MV-4-11 (cell line): ENCODE data around the gene TTC23.
A peak's percentile ranks its signal among the peaks of the same experiment; 100 is the strongest.

Source experiments
- DNase-seq: peaks from one replicate; lab custom pipeline; 2025; lab: John Stamatoyannopoulos, UW

The TTC23 gene, protein sequence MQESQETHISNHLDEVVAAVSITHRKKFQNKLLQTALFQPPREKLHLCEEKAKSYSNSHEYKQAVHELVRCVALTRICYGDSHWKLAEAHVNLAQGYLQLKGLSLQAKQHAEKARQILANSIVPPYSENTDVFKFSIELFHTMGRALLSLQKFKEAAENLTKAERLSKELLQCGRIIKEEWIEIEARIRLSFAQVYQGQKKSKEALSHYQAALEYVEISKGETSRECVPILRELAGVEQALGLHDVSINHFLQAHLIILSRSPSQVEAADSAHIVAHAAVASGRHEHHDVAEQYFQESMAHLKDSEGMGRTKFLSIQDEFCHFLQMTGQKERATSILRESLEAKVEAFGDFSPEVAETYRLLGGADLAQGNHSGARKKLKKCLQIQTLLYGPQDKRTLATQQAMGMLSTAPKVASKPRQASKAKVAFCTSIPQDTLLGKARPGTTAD

DNA sequence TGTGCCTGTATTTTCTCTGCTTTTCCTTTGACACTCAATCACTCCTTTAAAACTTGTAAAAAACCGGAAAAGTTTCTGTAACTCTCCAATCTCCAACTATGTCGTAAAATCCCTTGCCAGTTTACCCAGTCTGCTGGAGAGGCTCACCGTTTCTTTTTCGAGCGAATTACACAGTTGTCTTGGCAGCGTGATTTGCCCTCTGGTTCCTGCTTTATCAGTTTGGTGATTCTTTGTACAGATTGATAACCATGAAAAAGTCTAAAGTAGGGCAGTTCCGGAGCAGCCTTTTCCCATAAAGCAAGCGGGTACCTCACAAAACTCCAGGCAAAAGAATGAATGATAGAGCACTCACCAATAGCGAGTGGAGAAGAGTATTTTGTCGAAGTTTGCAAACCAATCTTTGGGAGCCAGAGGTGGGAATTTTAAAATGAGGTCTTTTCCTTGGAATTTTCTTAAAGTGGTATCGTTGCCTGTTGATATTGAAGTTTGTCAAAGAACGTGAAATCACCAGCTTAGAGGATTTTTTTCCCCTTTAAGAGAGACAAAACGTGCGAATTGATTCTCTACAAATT, at the start of gene TTC23:
Gene TTC23 (minus strand): TSS at position 312 of the 572 bp plus-strand sequence. CDS start 20,869 bp downstream, outside the sequence.
- DNase-seq, result peak; percentile 53

DNA sequence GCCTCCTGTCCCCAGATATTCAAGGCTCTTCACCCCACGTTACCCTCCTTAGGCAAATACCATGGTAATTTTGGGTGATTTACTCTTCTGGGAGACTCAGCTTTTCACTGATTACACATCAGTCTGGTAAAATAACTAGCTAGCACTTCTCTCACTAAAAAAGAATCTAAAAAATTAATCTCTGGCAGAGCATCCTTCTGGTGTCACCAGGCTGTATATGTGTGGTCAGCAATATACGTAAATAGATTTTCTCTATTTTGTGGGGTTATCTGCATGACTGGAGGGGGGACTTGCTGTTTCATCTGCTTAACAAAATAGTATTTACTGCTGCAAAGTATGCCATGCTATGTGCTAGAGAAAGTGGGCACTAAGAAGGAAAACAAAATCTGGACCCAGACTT, 47.0 kb upstream of the TTC23 start:
- no peak for DNase-seq

DNA sequence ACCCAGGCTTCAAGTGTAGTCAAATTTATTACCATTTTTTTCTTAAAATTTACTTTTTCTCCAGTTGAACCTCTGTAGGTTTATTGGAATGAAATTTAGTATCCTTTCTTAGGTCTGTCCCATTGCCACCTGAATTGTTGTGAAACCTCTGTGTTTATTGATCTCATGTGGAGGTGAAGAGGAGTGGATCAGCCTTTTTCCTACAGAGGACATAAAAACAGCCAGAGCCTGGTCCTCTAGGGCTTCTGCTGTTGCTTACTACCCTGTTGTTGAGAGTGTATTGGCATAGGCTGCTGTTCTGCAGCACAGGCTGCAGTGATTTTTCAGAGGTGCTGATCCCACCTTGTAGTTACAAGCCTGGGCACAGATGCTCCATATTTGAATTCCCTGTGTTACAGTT, 46.5 kb upstream of the TTC23 start:
- no peak for DNase-seq

DNA sequence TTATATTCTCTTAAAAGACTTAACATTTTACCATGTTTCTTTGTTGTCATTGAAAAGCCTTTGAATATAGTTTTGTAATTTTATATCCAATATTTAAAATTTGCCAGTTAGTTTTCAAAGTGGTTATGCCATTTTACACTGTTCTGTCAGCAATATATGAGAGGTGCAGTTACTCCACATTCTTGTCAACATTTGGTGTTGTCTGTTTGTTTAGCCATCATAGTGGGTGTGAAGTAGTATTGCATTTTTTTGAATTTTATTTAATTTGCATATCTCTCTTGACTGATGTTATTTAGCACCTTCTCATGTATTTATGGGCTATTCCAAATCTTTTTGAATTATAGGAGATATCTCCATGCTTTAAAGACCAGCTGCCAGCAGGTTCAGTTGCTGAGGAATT, 42.3 kb upstream of the TTC23 start:
- DNase-seq, result no peak

DNA sequence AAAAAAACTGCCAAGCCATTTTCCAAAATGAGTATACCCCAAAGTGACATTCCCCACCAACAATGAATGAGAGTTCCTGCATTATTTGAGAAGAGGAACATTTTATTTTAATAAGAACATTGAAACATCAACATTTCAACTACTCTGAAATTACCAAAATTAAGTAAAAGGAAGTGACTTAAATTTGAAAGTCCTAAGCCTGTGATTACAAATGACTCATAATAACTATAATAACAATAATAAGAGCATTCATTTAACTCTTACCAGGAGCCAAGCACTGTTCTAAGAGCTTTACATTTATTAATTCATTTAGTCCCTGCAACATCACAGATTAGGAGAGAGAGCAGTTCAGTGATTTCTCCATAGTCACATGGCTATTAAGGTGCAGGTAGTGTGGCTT, 34.3 kb upstream of the TTC23 start:
- DNase-seq, result no peak

DNA sequence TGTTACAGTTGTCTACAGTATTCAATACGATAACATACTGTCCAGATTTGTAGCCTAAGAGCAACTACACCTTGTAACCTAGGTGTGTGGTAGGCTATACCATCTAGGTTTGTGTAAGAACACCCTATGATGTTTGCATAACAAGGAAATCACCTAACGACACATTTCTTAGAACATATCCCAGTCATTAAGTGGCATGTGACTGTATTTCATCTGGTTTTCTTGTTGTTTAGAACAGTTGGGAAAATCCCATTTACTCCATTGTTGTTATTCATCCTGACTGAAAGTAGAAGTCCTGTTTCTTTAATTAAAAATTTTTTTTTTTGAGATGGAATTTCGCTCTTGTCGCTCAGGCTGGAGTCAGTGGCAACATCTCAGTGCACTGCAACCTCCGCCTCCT, 33.2 kb upstream of the TTC23 start:
- no peak for DNase-seq

DNA sequence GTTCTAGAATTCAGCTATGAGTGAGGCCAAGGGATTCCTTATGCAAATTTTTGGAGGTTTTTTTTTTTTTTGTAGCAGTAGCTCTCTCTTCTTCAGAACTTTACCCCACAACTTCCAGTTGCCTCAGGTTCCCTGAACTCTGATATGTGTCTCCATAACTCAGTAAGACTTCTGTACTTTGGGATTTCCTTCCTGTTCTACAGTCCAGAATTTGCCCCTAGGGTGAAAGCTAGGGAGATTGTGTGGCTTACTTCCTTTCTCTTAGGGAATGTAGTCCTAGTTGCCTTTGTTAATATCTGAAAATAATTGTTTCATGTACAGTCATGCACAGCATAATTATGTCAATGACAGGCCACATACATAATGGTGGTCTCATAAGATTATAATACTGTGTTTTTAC, 32.7 kb upstream of the TTC23 start:
- no peak for DNase-seq

DNA sequence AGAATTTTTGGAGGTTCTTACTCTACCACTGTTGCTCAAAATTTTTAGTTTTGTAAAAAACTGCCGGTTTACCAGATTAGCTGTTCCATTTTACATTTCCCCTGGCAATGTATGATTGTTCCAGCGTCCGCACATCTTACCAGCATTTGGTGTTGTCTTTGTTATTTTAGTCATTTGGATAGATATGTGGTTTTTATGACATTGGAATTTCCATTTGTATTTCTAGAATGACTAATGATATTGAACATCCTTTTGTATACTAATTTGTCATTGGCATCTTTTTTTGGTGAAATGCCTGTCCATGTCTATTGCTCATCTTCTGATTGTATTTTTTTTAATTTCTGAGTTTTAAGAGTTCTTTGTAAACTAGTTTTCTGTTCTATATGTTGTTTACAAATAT, 30.4 kb upstream of the TTC23 start:
- no peak for DNase-seq

DNA sequence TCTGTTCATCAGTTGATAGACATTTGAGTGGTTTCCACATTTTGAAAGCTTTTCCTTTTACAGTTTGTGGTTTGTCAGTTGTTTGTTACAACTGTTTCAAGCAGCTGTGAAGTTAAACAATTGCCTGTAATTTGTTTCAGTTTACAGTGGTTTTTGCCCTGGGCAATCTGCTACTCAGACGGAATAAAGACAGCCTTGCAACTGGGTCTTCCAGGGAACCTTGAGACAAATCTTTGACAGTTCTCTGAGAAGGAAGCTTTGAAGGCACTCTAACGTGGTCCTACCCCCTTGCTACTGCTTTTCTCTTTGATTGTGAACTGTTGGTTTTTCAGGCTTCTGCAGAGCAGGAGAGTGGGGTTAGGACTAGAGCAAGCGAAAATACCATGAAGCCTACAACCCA, 29.9 kb upstream of the TTC23 start:
- DNase-seq, result peak; percentile 76

DNA sequence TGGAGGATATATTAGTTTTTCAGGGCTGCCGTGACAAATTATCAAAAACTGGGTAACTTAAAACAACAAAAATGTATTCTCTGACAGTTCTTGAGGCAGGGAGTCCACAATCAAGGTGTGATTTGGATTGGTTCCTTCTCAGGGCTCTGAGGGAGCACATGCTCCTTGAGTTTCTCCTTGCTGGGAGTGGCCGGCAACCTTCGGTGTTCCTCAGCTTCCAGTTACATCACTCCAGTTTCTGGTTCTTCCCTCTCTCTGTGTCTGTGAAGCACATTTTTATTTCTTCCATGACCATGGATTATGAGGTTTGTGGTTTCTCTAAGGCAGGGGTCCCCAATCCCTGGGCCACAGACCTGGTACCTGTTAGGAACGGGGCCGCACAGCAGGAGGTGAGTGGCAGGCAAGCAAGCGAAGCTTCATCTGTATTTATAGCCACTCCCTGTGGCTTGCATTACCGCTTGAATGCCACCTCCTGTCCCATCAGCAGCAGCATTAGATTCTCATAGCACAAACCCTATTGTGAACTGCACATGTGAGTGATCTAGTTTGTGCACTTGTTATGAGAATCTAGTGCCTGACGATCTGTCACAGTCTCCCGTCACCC, 26.2 kb upstream of the TTC23 start:
- no peak for DNase-seq

DNA sequence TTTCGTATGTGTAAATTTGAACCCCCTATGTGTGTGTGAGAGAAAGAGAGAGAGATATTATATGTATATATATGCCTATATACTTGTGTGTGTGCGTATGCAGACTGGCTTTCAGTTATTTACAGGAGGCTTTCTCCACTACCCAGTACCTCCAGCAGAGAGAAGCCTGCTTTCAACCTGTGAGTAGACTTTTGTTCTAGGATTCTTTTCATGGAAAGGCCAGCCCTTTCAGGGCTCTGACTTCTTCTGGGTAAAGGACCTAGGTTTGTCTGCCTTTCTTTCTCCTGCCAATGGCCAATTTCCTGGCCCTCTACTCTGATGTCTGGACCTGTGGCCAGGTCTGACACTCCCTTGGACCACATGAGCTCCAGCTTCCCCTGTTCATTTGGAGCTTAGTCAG, 25.7 kb upstream of the TTC23 start:
- DNase-seq, result no peak

DNA sequence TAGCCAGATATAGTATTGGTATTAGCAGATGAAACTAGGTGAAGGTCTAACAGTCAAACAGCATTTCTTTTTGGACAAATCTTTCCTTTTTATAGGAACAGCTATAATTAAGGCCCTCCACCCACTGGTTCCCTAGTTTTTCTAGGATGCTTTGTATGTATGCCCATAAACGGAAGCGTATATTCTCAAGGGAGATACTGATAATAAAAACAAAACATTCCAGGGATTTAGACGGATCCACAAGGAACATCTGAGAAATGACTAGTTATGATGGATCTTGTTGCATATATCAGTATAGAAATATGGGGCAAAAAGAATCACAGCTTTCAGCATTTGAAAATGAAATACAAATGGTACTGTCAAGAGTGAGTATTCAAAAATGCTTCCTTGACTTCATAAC, 24.4 kb upstream of the TTC23 start:
- DNase-seq, result no peak

DNA sequence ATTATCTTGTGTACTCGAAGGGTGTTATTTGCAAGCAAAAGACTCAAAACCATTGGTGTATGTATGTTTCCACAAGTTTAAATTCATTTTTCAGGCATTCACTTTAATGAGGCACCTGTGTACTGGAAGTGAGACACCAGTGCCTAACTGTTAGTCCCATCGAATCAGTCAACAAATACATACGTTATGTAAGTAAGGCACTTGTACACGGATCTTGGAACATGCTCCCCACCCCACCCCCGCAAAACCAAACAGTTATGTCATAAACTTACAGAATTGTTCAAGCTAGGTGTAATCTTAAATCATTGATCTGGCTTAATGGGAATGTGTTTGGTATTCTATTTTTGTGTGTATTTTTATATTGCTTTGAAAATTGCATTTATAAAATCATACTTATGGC, 19.1 kb upstream of the TTC23 start:
- DNase-seq, result no peak

DNA sequence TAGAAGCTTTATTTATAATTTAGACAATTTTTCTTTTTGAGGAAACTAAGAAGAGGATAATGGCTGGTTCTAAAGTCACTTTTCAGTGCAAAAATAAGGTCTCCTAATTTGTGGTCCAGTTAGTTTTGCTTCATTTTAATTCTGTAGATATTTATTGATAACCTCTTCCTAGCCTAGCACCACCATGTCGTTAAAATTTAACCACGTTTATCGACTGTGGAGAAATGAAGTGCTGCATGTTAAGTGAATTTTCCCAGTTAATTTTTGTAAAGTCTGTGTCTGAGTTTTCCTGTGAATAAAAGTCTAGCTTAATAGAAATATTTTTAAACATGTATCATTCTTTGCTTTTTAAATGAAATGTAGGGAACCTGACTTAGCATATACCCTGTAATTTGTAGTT, 18.6 kb upstream of the TTC23 start:
- DNase-seq, result no peak

DNA sequence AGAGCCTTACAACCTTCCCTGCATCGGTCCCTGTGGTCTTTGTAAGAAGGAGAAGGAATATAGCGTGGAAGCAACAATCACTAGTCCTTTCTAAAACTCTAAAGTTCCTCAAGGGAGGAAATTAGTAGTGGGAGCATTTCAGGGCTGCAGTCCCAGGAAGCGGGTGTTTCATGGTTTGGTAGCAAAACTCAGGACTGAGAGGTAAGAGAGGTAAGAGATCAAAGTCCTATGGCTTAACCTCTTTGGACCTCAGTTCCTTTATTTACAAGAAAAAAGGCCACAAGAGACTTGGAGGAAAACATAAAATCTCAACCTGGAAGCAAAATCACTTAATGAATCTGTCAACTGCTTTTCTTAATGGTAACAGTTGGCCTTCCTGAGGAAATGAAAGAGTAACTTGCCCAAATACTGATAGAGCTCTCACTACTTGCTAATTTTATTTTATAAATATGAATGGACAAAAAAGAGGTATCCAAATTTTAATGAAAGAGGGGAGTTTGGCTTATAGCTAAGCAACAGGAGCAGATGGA, 16.2 kb upstream of the TTC23 start:
- DNase-seq, result no peak

DNA sequence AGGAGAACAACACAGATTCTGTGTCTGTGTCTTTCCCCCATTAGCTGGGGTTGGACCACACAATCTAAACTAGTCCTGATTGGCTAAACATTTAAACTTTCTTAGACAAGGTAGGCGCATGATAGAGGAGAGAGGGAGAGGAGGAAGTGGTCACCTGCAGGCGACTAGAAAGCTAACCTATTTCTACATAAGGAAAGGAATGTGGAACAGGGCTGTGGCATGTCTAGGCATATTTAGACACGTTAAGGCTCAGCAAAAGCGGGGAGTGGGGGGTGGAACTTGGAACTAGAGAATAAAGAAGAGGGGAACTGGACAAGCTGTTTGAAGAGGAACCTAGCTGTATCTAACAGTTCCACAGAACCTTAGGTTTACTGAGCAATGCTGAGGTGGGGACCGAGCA, 14.7 kb upstream of the TTC23 start:
- DNase-seq, result peak; percentile 20

DNA sequence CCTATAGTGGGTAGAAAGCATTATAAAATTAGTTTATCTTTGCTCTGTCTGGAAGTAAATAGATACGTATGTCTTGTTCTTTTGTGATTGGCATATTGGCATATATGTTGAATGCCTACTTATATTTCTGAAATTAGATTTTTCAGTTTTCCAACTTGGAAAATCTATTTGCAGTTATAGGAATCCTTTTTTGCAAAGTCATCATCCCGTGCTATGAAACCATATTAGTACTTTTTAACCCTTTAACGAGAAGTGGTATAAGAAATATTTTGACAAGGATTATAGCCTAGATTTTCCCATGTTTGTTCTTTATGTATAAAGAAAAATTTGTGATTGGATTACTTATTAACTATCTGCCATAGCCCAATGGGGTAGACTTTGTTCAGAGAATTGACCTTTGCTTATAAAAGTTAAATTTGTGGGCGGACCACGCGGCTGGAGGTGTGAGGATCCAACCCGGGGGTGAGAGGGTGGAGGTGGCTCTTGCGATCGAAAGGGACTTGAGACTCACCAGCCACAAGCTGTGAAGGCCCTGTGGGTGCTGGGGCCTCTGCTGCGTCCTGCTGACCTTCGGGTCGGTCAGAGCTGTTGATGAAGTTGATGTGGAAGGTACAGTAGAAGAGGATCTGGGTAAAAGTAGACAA, 7.8 kb upstream of the TTC23 start:
- DNase-seq, result no peak

DNA sequence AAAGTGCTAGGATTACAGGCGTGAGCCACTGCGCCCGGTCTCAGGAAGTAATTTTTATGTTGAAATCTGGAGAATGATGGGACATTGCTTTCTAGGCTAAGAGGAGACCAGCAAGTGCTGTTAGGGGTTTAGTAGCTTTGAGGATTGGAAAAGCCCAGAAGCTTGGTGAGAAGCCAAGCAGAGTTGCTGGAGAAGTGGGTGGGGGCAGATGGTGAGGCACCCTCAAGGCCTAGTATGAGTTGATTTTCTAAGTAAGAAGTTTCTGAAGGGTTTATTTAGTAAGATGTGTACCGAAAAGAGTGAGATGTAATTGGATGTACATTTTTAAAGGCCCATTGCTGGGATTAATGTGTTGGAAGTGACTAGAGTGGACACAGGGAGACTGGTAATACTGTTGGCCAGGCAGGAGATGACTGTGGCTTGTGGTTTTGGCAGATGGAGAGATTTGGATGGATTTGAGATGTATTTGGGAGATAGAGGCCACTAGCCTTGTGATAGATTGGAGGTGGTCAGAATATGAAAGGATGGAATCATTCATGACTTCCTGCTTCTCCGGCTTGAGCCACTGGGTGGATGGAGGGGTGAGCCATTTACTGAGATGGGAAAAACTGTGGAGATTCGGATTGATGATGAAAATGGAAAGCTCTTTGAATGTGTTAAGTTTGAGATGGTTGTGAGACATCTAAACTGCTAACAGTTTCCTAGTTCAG, 4.2 kb upstream of the TTC23 start:
- no peak for DNase-seq

DNA sequence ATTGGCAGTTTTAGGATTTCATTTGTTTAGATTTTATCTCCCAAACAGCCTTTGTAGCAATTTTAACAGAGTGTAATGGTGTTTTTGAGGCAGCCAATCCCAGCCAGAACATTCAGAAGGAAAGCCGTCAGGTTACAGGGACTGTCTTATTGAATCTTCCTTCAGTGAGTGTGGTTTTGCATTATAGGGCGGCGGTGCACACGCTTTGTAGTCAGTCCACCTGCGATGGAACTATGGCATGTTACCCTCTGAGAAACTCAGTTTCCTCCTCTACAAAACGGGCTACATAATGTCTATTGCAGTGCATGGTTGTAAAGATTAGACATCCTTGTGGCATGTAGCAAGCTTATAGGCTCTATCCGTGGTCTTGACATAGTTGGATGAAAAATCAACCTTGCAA, 2.9 kb upstream of the TTC23 start:
- no peak for DNase-seq

DNA sequence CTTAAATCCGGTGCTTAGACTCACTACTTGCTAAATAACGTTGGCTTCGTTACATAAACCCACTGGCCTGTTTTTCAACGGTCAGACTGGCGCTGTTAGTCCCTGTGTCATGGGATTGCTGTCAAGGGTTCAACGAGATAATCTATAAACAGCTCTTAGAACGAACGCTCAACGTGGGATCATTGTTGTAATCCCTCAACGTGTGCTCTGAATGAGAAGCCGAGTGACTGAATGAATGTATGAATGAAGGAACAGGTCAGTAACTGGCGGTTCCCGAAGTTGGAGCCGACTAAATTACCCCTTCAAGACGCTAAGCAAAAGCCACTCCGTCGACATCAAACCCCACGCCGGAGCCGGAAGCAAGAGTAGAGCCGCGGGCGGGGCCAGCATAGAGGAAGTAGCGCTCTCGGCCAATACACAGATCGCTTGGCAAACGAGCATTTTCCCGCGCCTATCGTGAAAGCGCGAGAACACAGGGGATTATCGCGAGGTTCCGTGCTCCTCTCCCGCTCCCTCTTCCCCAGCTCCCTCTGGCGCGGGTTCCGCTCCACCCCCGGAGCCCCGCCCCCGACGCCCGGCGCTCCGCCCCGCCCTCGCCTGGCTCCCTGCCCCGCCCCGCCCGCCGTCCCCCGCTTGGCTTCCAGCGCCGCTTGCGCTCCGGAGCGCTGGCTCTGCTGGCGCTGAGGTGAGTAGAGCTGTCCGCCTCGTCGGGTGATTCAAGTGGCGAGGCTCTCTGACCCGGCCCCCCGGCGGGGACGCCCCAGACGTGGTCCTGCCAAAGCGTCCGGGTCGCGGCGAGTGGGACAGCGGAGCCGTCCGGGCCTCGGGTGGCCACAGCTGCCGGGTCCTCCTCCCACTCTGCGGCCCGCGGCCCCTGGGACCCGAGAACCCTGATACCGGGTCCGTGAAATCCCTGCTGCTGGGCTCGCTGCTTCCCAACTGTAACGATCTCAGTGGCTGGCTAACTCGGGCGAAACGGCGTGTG, 1.8 kb upstream of the TTC23 start, which contains the start of gene LRRC28:
Gene LRRC28 (plus strand): TSS at position 625 of the 985 bp plus-strand sequence. CDS start 4,477 bp downstream, outside the sequence.
- peak; percentile 99 for DNase-seq

DNA sequence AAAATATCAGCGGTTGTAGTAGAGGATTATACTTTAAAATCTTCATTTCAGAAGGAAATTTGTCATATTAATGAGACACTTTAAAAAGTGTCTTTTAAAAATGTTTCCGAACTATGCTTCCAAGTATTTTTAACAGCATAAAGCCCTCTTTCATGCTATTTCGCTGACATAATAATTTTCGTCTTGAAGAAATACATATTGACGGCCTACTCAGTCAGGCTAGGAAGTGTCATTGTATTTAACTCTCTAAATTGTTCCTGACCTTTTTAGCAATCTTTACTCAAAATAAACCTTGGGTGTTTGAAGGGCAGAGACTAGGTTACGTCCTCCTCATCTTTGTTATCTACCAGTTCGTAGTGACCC, 1.1 kb upstream of the TTC23 start:
- DNase-seq, result no peak
